GM23248 (cell line): ENCODE data around the gene C17orf50. TPM values are rescaled to one million over a fixed set of nuclear protein-coding genes. Genes with fewer than 3 reads are reported as not detected.

Experiments used
- DNase-seq: peaks from one replicate; pipeline ENCODE4 v3.0.0-alpha.2; 2015
- H2AFZ ChIP-seq: fragments of 200-600 bp; sonication (generic); 2 replicates; pipeline ENCODE4 v1.6.1; 2016; ENCODE audit warnings: antibody characterized with exemption
- H3F3A ChIP-seq: fragments of 200-600 bp; sonication (generic); 2 replicates; pipeline ENCODE4 v1.6.1; 2016; ENCODE audit warnings: mild to moderate bottlenecking, antibody characterized with exemption, mixed run types; ENCODE audit not compliant: insufficient read depth
- H3K27ac ChIP-seq: fragments of 200-600 bp; sonication (generic); 2 replicates; pipeline ENCODE4 v1.5.1; 2016; ENCODE audit warnings: mild to moderate bottlenecking
- H3K27me3 ChIP-seq: fragments of 200-600 bp; sonication (generic); replicated peaks from 2 replicates; pipeline ENCODE4 v1.6.1; 2016; ENCODE audit warnings: mild to moderate bottlenecking; ENCODE audit not compliant: insufficient read depth
- H3K36me3 ChIP-seq: fragments of 200-600 bp; sonication (generic); 2 replicates; pipeline ENCODE4 v1.6.1; 2016; ENCODE audit warnings: low read depth, mild to moderate bottlenecking
- H3K4me1 ChIP-seq: fragments of 200-600 bp; sonication (generic); 2 replicates; pipeline ENCODE4 v1.6.1; 2016; ENCODE audit warnings: mild to moderate bottlenecking; ENCODE audit not compliant: insufficient read depth
- H3K4me2 ChIP-seq: fragments of 200-600 bp; sonication (generic); one replicate; pipeline ENCODE4 v1.6.1; 2016; ENCODE audit warnings: mild to moderate bottlenecking; ENCODE audit not compliant: unreplicated experiment
- H3K4me3 ChIP-seq: fragments of 200-600 bp; sonication (generic); 2 replicates; pipeline ENCODE4 v1.5.1; 2016; ENCODE audit warnings: mild to moderate bottlenecking
- H3K79me2 ChIP-seq: fragments of 200-600 bp; sonication (generic); 2 replicates; pipeline ENCODE4 v1.6.1; 2016; ENCODE audit warnings: mild to moderate bottlenecking; ENCODE audit not compliant: insufficient read depth
- H3K9ac ChIP-seq: fragments of 200-600 bp; sonication (generic); 2 replicates; pipeline ENCODE4 v1.6.1; 2016; ENCODE audit warnings: mild to moderate bottlenecking
- H3K9me2 ChIP-seq: fragments of 200-600 bp; sonication (generic); 2 replicates; pipeline ENCODE4 v1.6.1; 2016; ENCODE audit warnings: mixed run types, mild to moderate bottlenecking, moderate library complexity; ENCODE audit not compliant: insufficient read depth
- H3K9me3 ChIP-seq: fragments of 200-600 bp; sonication (generic); one replicate; pipeline ENCODE4 v1.6.1; 2017; ENCODE audit warnings: low read depth
- H4K20me1 ChIP-seq: fragments of 200-600 bp; sonication (generic); 2 replicates; pipeline ENCODE4 v1.6.0; 2016; ENCODE audit not compliant: insufficient read depth
- EZH2 ChIP-seq: fragments of 200-600 bp; sonication (generic); IDR thresholded peaks from 2 replicates; pipeline ENCODE4 v1.6.1; 2018; ENCODE audit warnings: antibody characterized with exemption, mild to moderate bottlenecking; ENCODE audit not compliant: insufficient read depth, poor library complexity, severe bottlenecking
- EZH2phosphoT487 ChIP-seq: fragments of 200-600 bp; sonication (generic); IDR thresholded peaks from 2 replicates; pipeline ENCODE4 v1.6.1; 2018; ENCODE audit warnings: antibody characterized with exemption, moderate library complexity, mild to moderate bottlenecking, low read depth; ENCODE audit not compliant: insufficient read depth
- WGBS, 2 experiments: methylation state at CpG; one replicate each; pipeline ENCODE4 v1.1.6; 2015 to 2017; ENCODE audit warnings: low lambda C conversion rate in 2 of 2, low coverage in 1 of 2; ENCODE audit errors: missing lambda C conversion rate in 2 of 2; 5-methylcytosine and 5-hydroxymethylcytosine counted together
- in situ Hi-C: fragments of 300-500 bp; cut with MboI; formaldehyde crosslinking; loops from 2 replicates; pipeline ENCODE4 v1.15.0; 2020
- polyA plus RNA-seq: library from polyadenylated mRNA; unstranded; fragments of >200 nt; fragmentation: Nextera tagmentation; extraction: Ambion mirVana; gene quantifications from 2 replicates; pipeline ENCODE4 v1.2.1, GENCODE V29; 2016
- total RNA-seq: library from RNA; depleted of rRNA; stranded (reverse); fragments of >200 nt; shearing (Covaris generic); gene quantifications from 2 replicates; pipeline ENCODE4 v1.2.3, GENCODE V29; 2014

The C17orf50 gene
- total and polyA plus RNA-seq, 2 experiments from 2014 or later, result not detected

- Histone ChIP-seq H3K9me3 (no peaks in the 10 kb centered on the region), H3K9me2 (no peaks in the 10 kb centered on the region), H3K4me1 (peaks cover 9% of the 10 kb centered on the region; the same call in 1 of the 2 replicates), H4K20me1 (no peaks in the 10 kb centered on the region), H3K4me2 (no peak overlapping the region), H3K27ac (no peak overlapping the region), H3K4me3 (no peak overlapping the region), H3F3A (peaks cover 5% of the 10 kb centered on the region; the same call in 1 of the 2 replicates), H3K36me3 (no peaks in the 10 kb centered on the region), H3K9ac (no peak overlapping the region), H2AFZ (no peak overlapping the region), H3K79me2 (no peaks in the 10 kb centered on the region), H3K27me3 (peaks cover 4% of the 10 kb centered on the region; the same call in 1 of the 2 replicates)
- TF ChIP-seq EZH2 (no peak), EZH2phosphoT487 (no peak)
- no peak for DNase-seq
- in situ Hi-C loops, result no loop called here
- WGBS, 2 experiments, result 92 to 93% methylated on average over 7 of the region's 7 CpGs
Observed at GRCh38 chr17:35734396-35734795, 26.3 kb upstream of the C17orf50 start.

GRCh38 chr17:35735036-35735805 is 25.5 kb upstream of the C17orf50 start:
- no peak overlapping the region for H2AFZ ChIP-seq
- H3K27me3 ChIP-seq, result peaks cover 10% of the 10 kb centered on the region; the same call in 1 of the 2 replicates
- H3K36me3 ChIP-seq, result no peaks in the 10 kb centered on the region
- no peak overlapping the region for H3K27ac ChIP-seq
- no peak for DNase-seq
- H3K4me2 ChIP-seq, result no peak overlapping the region
- no peak overlapping the region for H3K4me3 ChIP-seq
- 69 to 76% methylated on average over 28 to 29 of the region's 29 CpGs for WGBS, 2 experiments
- TF ChIP-seq EZH2phosphoT487 (no peak), EZH2 (no peak)
- H4K20me1 ChIP-seq, result no peaks in the 10 kb centered on the region
- H3K9me2 ChIP-seq, result no peaks in the 10 kb centered on the region
- in situ Hi-C loops, result no loop called here
- peaks cover 9% of the 10 kb centered on the region; the same call in 1 of the 2 replicates for H3K4me1 ChIP-seq
- H3F3A ChIP-seq, result peaks cover 5% of the 10 kb centered on the region; the same call in 1 of the 2 replicates
- H3K9me3 ChIP-seq, result no peaks in the 10 kb centered on the region
- H3K9ac ChIP-seq, result no peak overlapping the region
- no peaks in the 10 kb centered on the region for H3K79me2 ChIP-seq

- Histone ChIP-seq H3K27me3 (peaks cover 20% of the 10 kb centered on the region), H3K27ac (no peak overlapping the region), H3K9ac (no peak overlapping the region), H3K4me2 (no peak overlapping the region), H3K9me2 (no peaks in the 10 kb centered on the region), H3K4me1 (peaks cover under 1% of the 10 kb centered on the region; the same call in 1 of the 2 replicates), H4K20me1 (no peaks in the 10 kb centered on the region), H3K79me2 (no peaks in the 10 kb centered on the region), H3K4me3 (no peak overlapping the region), H3F3A (no peaks in the 10 kb centered on the region), H3K9me3 (no peaks in the 10 kb centered on the region), H2AFZ (no peak overlapping the region), H3K36me3 (no peaks in the 10 kb centered on the region)
- TF ChIP-seq EZH2 (no peak), EZH2phosphoT487 (no peak)
- WGBS, 2 experiments, result 82 to 84% methylated on average over 5 of the region's 5 CpGs
- no peak for DNase-seq
- in situ Hi-C loops, result no loop called here
Observed at GRCh38 chr17:35736236-35736635, 24.5 kb upstream of the C17orf50 start.

- no peaks in the 10 kb centered on the region for H3K36me3 ChIP-seq
- no peaks in the 10 kb centered on the region for H3K9me3 ChIP-seq
- TF ChIP-seq EZH2 (no peak), EZH2phosphoT487 (no peak)
- no peak overlapping the region for H2AFZ ChIP-seq
- 72 to 78% methylated on average over 5 of the region's 5 CpGs for WGBS, 2 experiments
- no peak overlapping the region for H3K4me3 ChIP-seq
- H3K27ac ChIP-seq, result no peak overlapping the region
- H3K27me3 ChIP-seq, result peaks cover 29% of the 10 kb centered on the region
- no peaks in the 10 kb centered on the region for H3F3A ChIP-seq
- no peak for DNase-seq
- H3K79me2 ChIP-seq, result no peaks in the 10 kb centered on the region
- no peaks in the 10 kb centered on the region for H3K4me1 ChIP-seq
- no peaks in the 10 kb centered on the region for H3K9me2 ChIP-seq
- H3K4me2 ChIP-seq, result no peak overlapping the region
- in situ Hi-C loops, result no loop called here
- H4K20me1 ChIP-seq, result no peaks in the 10 kb centered on the region
- no peak overlapping the region for H3K9ac ChIP-seq
Observed at GRCh38 chr17:35738519-35739133, 22.1 kb upstream of the C17orf50 start.
